ENCODE results near the gene RIC1. TPM values are rescaled to one million over a fixed set of nuclear protein-coding genes. Genes with fewer than 3 reads are reported as not detected.

RIC1 gene
- total and polyA plus RNA-seq, 9 of the 15 experiments (the other 6 are each of a cell fraction or from before 2014, with no cell fraction given) = 3.2 to 25.8 (median 15.0) TPM

DNA sequence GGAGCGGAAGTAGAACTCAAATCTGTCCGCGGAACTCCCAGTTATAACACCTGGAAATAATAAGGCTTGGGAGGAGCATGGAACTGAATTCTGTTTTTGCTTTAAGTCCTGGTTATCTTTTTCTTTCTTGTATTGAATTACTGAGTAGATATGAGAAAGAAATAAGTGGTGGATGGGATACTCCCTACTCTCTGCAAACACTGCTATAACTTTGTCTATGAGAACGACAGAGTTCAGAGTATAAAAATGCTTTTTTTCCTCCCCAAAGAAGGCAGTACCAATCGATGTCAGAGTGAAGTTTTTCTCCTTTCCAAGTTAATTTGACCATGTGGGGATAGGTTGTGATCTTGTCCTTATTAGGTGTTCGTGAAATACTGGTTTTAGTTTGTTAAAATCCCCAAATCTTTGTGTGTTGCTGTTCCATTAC lies 1.2 kb downstream of the RIC1 start (continued):
- TF ChIP-seq, protein P1, sequence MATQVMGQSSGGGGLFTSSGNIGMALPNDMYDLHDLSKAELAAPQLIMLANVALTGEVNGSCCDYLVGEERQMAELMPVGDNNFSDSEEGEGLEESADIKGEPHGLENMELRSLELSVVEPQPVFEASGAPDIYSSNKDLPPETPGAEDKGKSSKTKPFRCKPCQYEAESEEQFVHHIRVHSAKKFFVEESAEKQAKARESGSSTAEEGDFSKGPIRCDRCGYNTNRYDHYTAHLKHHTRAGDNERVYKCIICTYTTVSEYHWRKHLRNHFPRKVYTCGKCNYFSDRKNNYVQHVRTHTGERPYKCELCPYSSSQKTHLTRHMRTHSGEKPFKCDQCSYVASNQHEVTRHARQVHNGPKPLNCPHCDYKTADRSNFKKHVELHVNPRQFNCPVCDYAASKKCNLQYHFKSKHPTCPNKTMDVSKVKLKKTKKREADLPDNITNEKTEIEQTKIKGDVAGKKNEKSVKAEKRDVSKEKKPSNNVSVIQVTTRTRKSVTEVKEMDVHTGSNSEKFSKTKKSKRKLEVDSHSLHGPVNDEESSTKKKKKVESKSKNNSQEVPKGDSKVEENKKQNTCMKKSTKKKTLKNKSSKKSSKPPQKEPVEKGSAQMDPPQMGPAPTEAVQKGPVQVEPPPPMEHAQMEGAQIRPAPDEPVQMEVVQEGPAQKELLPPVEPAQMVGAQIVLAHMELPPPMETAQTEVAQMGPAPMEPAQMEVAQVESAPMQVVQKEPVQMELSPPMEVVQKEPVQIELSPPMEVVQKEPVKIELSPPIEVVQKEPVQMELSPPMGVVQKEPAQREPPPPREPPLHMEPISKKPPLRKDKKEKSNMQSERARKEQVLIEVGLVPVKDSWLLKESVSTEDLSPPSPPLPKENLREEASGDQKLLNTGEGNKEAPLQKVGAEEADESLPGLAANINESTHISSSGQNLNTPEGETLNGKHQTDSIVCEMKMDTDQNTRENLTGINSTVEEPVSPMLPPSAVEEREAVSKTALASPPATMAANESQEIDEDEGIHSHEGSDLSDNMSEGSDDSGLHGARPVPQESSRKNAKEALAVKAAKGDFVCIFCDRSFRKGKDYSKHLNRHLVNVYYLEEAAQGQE (IDR thresholded peaks at IDR 0.05; ENCODE audit: borderline replicate concordance) = peak; percentile 44; the same call in 1 of the 2 replicates
- TF ChIP-seq, protein P1 (CRISPR knock-in tag; IDR thresholded peaks at IDR 0.05; ENCODE audit: low read depth) = no peak
- TF ChIP-seq, protein P2, sequence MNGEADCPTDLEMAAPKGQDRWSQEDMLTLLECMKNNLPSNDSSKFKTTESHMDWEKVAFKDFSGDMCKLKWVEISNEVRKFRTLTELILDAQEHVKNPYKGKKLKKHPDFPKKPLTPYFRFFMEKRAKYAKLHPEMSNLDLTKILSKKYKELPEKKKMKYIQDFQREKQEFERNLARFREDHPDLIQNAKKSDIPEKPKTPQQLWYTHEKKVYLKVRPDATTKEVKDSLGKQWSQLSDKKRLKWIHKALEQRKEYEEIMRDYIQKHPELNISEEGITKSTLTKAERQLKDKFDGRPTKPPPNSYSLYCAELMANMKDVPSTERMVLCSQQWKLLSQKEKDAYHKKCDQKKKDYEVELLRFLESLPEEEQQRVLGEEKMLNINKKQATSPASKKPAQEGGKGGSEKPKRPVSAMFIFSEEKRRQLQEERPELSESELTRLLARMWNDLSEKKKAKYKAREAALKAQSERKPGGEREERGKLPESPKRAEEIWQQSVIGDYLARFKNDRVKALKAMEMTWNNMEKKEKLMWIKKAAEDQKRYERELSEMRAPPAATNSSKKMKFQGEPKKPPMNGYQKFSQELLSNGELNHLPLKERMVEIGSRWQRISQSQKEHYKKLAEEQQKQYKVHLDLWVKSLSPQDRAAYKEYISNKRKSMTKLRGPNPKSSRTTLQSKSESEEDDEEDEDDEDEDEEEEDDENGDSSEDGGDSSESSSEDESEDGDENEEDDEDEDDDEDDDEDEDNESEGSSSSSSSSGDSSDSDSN (IDR thresholded peaks at IDR 0.05; ENCODE audit: borderline replicate concordance in 1 of 2, low read depth in 2 of 2, low read length in 2 of 2) = no peak
- TF ChIP-seq, protein P3, sequence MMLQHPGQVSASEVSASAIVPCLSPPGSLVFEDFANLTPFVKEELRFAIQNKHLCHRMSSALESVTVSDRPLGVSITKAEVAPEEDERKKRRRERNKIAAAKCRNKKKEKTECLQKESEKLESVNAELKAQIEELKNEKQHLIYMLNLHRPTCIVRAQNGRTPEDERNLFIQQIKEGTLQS (IDR thresholded peaks at IDR 0.05) = no peak
- TF ChIP-seq, protein P3 (CRISPR knock-in tag; conservative IDR thresholded peaks at IDR 0.05) = no peak
- TF ChIP-seq ZNF644 (tag; IDR thresholded peaks at IDR 0.05; ENCODE audit: low read depth) (no peak), WHSC1 (IDR thresholded peaks at IDR 0.05; ENCODE audit: low read length) (no peak)
- TF ChIP-seq, protein P4, sequence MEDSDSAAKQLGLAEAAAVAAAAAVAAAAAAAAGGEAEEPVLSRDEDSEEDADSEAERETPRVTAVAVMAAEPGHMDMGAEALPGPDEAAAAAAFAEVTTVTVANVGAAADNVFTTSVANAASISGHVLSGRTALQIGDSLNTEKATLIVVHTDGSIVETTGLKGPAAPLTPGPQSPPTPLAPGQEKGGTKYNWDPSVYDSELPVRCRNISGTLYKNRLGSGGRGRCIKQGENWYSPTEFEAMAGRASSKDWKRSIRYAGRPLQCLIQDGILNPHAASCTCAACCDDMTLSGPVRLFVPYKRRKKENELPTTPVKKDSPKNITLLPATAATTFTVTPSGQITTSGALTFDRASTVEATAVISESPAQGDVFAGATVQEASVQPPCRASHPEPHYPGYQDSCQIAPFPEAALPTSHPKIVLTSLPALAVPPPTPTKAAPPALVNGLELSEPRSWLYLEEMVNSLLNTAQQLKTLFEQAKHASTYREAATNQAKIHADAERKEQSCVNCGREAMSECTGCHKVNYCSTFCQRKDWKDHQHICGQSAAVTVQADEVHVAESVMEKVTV (CRISPR knock-in tag; IDR thresholded peaks at IDR 0.05) = no peak
- TF ChIP-seq, protein P5, sequence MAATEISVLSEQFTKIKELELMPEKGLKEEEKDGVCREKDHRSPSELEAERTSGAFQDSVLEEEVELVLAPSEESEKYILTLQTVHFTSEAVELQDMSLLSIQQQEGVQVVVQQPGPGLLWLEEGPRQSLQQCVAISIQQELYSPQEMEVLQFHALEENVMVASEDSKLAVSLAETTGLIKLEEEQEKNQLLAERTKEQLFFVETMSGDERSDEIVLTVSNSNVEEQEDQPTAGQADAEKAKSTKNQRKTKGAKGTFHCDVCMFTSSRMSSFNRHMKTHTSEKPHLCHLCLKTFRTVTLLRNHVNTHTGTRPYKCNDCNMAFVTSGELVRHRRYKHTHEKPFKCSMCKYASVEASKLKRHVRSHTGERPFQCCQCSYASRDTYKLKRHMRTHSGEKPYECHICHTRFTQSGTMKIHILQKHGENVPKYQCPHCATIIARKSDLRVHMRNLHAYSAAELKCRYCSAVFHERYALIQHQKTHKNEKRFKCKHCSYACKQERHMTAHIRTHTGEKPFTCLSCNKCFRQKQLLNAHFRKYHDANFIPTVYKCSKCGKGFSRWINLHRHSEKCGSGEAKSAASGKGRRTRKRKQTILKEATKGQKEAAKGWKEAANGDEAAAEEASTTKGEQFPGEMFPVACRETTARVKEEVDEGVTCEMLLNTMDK (IDR thresholded peaks at IDR 0.05; ENCODE audit: borderline replicate concordance, insufficient read depth, low read depth, low read length, poor library complexity, severe bottlenecking) = no peak
- TF ChIP-seq, protein P6, sequence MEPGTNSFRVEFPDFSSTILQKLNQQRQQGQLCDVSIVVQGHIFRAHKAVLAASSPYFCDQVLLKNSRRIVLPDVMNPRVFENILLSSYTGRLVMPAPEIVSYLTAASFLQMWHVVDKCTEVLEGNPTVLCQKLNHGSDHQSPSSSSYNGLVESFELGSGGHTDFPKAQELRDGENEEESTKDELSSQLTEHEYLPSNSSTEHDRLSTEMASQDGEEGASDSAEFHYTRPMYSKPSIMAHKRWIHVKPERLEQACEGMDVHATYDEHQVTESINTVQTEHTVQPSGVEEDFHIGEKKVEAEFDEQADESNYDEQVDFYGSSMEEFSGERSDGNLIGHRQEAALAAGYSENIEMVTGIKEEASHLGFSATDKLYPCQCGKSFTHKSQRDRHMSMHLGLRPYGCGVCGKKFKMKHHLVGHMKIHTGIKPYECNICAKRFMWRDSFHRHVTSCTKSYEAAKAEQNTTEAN (CRISPR knock-in tag; IDR thresholded peaks at IDR 0.05) = no peak
